Measurements from ENCODE around the gene STXBP5. TPM values are rescaled to one million over a fixed set of nuclear protein-coding genes. Genes with fewer than 3 reads are reported as not detected.

Gene STXBP5
- polyA plus RNA-seq, 2 of the 4 experiments (the other 2 are of a cell fraction), result 10.8 to 17.8 TPM

- POLR2A ChIA-PET, result no interaction called here
- Histone ChIP-seq H3K4me1 (no peaks in the 10 kb centered on the region), H3K4me3 (no peak overlapping the region), H3K9me3 (no peaks in the 10 kb centered on the region), H3K4me2 (no peak overlapping the region), H3K27ac (no peak overlapping the region)
- CTCF ChIA-PET, result interaction anchor here (1.8 kb wide), 1 partner anchor 76 kb away, joined by 4 read pairs; no protein-coding TSS in a partner anchor
- no peak for TF ChIP-seq TP53 (CRISPR knock-in tag; IDR thresholded peaks at IDR 0.05)
- TF ChIP-seq FOSB (CRISPR knock-in tag; IDR thresholded peaks at IDR 0.05), result no peak
- no peak for TF ChIP-seq HOXB5 (CRISPR knock-in tag; IDR thresholded peaks at IDR 0.05)
- no peak for TF ChIP-seq MYC (IDR thresholded peaks at IDR 0.05; ENCODE audit: borderline replicate concordance, low read length)
- TF ChIP-seq HOXB13 (CRISPR knock-in tag; IDR thresholded peaks at IDR 0.05; ENCODE audit: low read depth), result no peak
- TF ChIP-seq ZNF302 (CRISPR knock-in tag; IDR thresholded peaks at IDR 0.05), result no peak
- TF ChIP-seq FOXS1 (CRISPR knock-in tag; IDR thresholded peaks at IDR 0.05), result no peak
- no peak for TF ChIP-seq ESRRA (IDR thresholded peaks at IDR 0.05; ENCODE audit: borderline replicate concordance, low read length)
- TF ChIP-seq BHLHE40 (IDR thresholded peaks at IDR 0.05; ENCODE audit: low read depth, low read length), result no peak
- TF ChIP-seq HOXA7 (CRISPR knock-in tag; IDR thresholded peaks at IDR 0.05), result no peak
- TF ChIP-seq HEYL (CRISPR knock-in tag; IDR thresholded peaks at IDR 0.05), result no peak
- no peak for TF ChIP-seq RFX5 (IDR thresholded peaks at IDR 0.05)
- TF ChIP-seq EHF (CRISPR knock-in tag; IDR thresholded peaks at IDR 0.05), result no peak
- TF ChIP-seq RAD21 (conservative IDR thresholded peaks at IDR 0.05 in 1 of 2, IDR thresholded peaks at IDR 0.05 in 1 of 2), result no peak
- no peak for TF ChIP-seq RCOR1 (IDR thresholded peaks at IDR 0.05; ENCODE audit: low read depth, low read length)
- no peak for TF ChIP-seq CEBPB (IDR thresholded peaks at IDR 0.05)
- no peak for TF ChIP-seq NR3C1 (IDR thresholded peaks at IDR 0.05)
- no peak for TF ChIP-seq CHD4 (IDR thresholded peaks at IDR 0.05; ENCODE audit: borderline replicate concordance)
- TF ChIP-seq HES2 (IDR thresholded peaks at IDR 0.05), result no peak
- FAIRE-seq (no peak), DNase-seq (ENCODE audit: low read depth in 1 of 2, low spot score in 1 of 2) (no peak), ATAC-seq (no peak)
- 53% methylated on average over 2 of the region's 2 CpGs for WGBS (ENCODE audit: missing lambda C conversion rate)
Measured at GRCh38 chr6:147430811-147431210, 226.6 kb downstream of the STXBP5 start.

GRCh38 chr6:147434076-147434475, 229.9 kb downstream of the STXBP5 start:
- ATAC-seq, result no peak
- CTCF ChIA-PET, result no interaction called here

More at GRCh38 chr6:147434076-147434475, 229.9 kb downstream of the STXBP5 start:
- 51% methylated on average over 4 of the region's 4 CpGs for WGBS (ENCODE audit: missing lambda C conversion rate)
- no peak overlapping the region for H3K4me3 ChIP-seq
- no peaks in the 10 kb centered on the region for H3K4me1 ChIP-seq
- no peak overlapping the region for H3K4me2 ChIP-seq
- no peak overlapping the region for H3K27ac ChIP-seq
- no peaks in the 10 kb centered on the region for H3K9me3 ChIP-seq
- no peak for FAIRE-seq
- POLR2A ChIA-PET, result no interaction called here
- DNase-seq (ENCODE audit: low read depth in 1 of 2, low spot score in 1 of 2), result no peak
- TF ChIP-seq FOXS1 (CRISPR knock-in tag; IDR thresholded peaks at IDR 0.05), result no peak
- TF ChIP-seq HEYL (CRISPR knock-in tag; IDR thresholded peaks at IDR 0.05), result no peak
- TF ChIP-seq USF2 (IDR thresholded peaks at IDR 0.05), result no peak
- no peak for TF ChIP-seq HOXA7 (CRISPR knock-in tag; IDR thresholded peaks at IDR 0.05)
- no peak for TF ChIP-seq FOSL2 (IDR thresholded peaks at IDR 0.05)
- no peak for TF ChIP-seq FOSL2 (CRISPR knock-in tag; IDR thresholded peaks at IDR 0.05)
- no peak for TF ChIP-seq NFE2L2 (conservative IDR thresholded peaks at IDR 0.05; ENCODE audit: low read length)
- TF ChIP-seq HES2 (IDR thresholded peaks at IDR 0.05), result no peak
- TF ChIP-seq ZC3H11A (IDR thresholded peaks at IDR 0.05), result no peak
- TF ChIP-seq KDM5A (IDR thresholded peaks at IDR 0.05), result no peak
- no peak for TF ChIP-seq ATOH8 (CRISPR knock-in tag; IDR thresholded peaks at IDR 0.05; ENCODE audit: low read depth)
- no peak for TF ChIP-seq BHLHE40 (IDR thresholded peaks at IDR 0.05; ENCODE audit: low read depth, low read length)
- TF ChIP-seq JUNB (IDR thresholded peaks at IDR 0.05), result no peak
- no peak for TF ChIP-seq TP53 (CRISPR knock-in tag; IDR thresholded peaks at IDR 0.05)
- TF ChIP-seq E2F6 (IDR thresholded peaks at IDR 0.05; ENCODE audit: borderline replicate concordance, low read depth), result no peak

All from A549 (cell line).